ENCODE data around the gene PANK4.

The PANK4 gene

DNA sequence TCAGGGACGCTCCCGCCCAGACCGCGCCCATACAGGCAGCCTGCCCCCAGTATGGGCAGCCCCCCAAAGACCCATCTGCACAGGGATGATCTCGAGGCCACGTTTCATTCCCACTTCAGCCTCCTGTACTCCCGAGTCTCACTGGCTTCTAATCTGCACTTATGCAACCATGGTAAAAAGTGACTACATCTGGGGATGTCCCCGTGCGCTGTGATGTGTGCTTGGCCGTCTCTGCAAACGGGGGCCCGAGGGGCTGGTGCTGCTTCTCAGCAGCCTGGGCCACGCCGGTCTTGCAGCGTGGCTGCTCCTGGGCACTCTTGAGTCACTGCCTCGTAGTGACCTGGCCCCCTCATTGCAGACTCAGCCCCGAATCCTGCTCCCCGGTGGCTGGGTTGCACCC, 67.7 kb downstream of the PANK4 start:
- no peak for DNase-seq (ENCODE audit: low read depth, low spot score)
- no peak overlapping the region for H3K4me3 ChIP-seq (ENCODE audit: low read length)

All from Jurkat, Clone E6-1 (cell line).